Kasumi-1 (cell line): ENCODE results near the gene HRH4.

Experiments used
- DNase-seq, 2 experiments: peaks; one replicate each; lab custom pipeline; 2025; lab: John Stamatoyannopoulos, UW

Gene HRH4

GRCh38 chr18:24460388-24460787, at the start of gene HRH4:
TSS of gene HRH4 (plus strand) at chr18:24460637. CDS start at chr18:24460729, 92 bp downstream.
- peak; percentile 32 to 60 for DNase-seq

GRCh38 chr18:24413148-24413547, 47.3 kb upstream of the HRH4 start:
- no peak for DNase-seq

- DNase-seq, result no peak
Measured at GRCh38 chr18:24414349-24415003, 46.0 kb upstream of the HRH4 start.

GRCh38 chr18:24417480-24417879, 43.0 kb upstream of the HRH4 start:
- DNase-seq, result no peak

GRCh38 chr18:24420551-24420950, 39.9 kb upstream of the HRH4 start:
- no peak for DNase-seq

GRCh38 chr18:24421831-24422230, 38.6 kb upstream of the HRH4 start:
- no peak for DNase-seq

GRCh38 chr18:24426073-24426397, 34.4 kb upstream of the HRH4 start:
- DNase-seq, result no peak

- peak; percentile 66 to 72 for DNase-seq
Measured at GRCh38 chr18:24426398-24427294, 33.8 kb upstream of the HRH4 start, which contains the start of gene IMPACT. TSS of gene IMPACT (plus strand) at chr18:24426670. CDS start at chr18:24426757, 87 bp downstream.

- DNase-seq, result peak in 1 of 2 experiments; percentile 23
Measured at GRCh38 chr18:24427484-24427883, 33.0 kb upstream of the HRH4 start.

- no peak for DNase-seq
Measured at GRCh38 chr18:24428709-24429108, 31.7 kb upstream of the HRH4 start.

GRCh38 chr18:24429188-24429587, 31.2 kb upstream of the HRH4 start:
- DNase-seq, result no peak

- peak in 1 of 2 experiments; percentile 6 for DNase-seq
Measured at GRCh38 chr18:24432618-24433017, 27.8 kb upstream of the HRH4 start.

- DNase-seq, result no peak
Measured at GRCh38 chr18:24436939-24437338, 23.5 kb upstream of the HRH4 start.

GRCh38 chr18:24443870-24444269, 16.6 kb upstream of the HRH4 start:
- DNase-seq, result peak; percentile 73 to 79

- no peak for DNase-seq
Measured at GRCh38 chr18:24446453-24446852, 14.0 kb upstream of the HRH4 start.

GRCh38 chr18:24446953-24447538, 13.4 kb upstream of the HRH4 start:
- peak; percentile 24 to 40 for DNase-seq

- DNase-seq, result no peak
Measured at GRCh38 chr18:24447961-24448360, 12.5 kb upstream of the HRH4 start.

GRCh38 chr18:24456549-24456948, 3.9 kb upstream of the HRH4 start:
- DNase-seq, result no peak

- no peak for DNase-seq
Measured at GRCh38 chr18:24459772-24460171, 665 bp upstream of the HRH4 start.

- no peak for DNase-seq
Measured at GRCh38 chr18:24461996-24462395, 1.6 kb downstream of the HRH4 start.

- DNase-seq, result no peak
Measured at GRCh38 chr18:24462838-24463775, 2.7 kb downstream of the HRH4 start.

- no peak for DNase-seq
Measured at GRCh38 chr18:24465486-24465885, 5.0 kb downstream of the HRH4 start.
